Fibroblast of skin of scalp (primary cell): Measurements from ENCODE around the gene ALLC.

Source experiments
- DNase-seq: peaks from one replicate; pipeline ENCODE4 v3.0.0-alpha.2; 2013

The ALLC gene

DNA sequence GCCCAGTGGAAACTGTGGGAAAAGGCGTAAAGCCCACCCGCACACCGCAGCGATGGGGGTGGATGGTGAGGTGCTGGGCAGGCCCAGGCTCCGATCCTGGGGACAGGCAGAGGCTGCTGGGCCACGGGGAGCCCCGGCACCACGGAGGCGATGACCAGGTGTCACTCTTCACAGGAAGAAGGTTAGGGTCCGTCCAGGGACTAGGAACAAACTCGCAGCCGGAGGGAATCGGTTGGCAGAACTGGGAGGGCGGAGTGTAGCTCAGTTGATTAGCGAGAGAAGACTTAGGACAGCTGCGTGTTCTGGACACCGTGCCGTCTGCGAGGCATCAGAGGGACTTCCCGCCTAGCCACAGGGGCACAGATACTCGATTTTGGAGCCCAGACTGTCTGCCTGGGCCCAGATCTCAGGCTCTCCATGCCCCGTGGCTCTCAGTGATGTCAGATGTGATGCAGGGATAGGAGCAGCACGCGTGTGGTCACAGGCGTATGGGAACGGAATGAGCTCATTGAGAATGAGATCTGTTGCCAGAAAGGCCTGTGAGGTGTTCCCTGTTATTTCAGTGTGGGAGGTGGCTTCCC, 16.1 kb upstream of the ALLC start:
- no peak for DNase-seq

DNA sequence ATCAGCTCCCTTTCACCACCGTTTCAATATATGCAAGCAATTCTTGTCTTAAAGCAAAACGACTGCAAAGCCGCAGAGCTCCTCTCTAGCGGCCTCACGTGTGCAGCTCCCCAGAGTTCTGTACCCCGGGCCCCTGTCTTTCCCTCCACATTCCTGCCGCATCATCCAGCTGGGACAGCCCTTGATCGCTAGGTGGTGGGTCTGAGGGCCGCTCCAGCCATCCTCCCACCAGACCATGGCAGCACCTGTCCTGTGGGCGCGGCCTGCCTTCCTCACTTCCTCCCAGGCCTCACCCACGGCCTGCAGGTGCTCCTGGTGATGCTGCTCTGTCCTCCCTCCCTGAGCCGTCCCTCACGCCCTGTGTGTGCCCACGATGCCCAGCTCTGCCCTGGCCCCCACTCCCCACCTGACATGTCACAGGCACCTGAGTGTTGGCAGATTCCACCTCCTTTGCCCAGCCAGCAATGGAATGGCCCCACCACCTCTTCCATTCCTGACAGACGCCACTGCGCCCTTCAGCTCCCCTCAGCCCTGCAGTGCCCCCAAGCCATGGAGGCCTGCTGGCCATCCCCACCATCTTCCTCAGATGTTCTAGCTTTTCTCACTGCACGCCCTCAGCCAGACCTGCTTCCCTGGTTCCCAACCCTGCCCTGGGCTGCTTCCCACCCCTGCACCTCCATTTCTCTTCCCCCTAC, 15.3 kb upstream of the ALLC start:
- DNase-seq = no peak

GRCh38 chr2:3643371-3644245, 14.4 kb upstream of the ALLC start:
- no peak for DNase-seq

- DNase-seq = no peak
Measured at GRCh38 chr2:3644246-3644525, 13.8 kb upstream of the ALLC start.

DNA sequence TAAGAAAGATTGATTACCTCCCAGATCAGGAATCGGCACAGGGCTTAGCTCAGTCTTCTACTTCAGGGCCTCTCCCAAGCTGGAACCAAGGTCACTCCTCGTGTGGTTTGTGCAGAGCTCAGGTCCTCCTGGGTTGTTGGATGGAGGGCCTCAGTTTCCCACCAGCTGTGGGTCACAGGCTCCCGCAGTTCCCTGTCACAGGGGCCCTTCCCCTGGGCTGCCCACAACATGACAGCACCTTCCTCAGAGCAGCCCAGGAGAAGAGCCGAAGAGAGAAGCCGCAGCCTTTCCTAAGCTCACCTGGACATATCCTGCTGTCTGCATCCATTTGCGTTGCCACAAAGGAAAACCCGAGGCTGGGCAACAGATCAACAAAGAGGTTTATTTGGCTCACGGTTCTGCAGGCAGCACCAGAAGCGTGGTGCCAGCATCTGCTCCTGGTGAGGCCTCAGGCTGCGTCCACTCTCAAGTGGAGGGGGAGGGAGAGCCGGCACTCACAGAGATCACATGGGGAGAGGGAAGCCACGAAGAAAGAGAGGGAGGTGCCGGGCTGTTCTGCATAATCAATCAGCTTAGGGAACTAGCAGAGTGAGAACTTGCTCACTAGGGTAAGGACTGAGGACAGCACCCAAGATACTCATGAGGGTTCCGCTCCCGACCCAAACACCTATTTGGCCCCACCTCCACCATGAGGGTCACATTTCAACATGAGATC, 13.0 kb upstream of the ALLC start:
- no peak for DNase-seq

DNA sequence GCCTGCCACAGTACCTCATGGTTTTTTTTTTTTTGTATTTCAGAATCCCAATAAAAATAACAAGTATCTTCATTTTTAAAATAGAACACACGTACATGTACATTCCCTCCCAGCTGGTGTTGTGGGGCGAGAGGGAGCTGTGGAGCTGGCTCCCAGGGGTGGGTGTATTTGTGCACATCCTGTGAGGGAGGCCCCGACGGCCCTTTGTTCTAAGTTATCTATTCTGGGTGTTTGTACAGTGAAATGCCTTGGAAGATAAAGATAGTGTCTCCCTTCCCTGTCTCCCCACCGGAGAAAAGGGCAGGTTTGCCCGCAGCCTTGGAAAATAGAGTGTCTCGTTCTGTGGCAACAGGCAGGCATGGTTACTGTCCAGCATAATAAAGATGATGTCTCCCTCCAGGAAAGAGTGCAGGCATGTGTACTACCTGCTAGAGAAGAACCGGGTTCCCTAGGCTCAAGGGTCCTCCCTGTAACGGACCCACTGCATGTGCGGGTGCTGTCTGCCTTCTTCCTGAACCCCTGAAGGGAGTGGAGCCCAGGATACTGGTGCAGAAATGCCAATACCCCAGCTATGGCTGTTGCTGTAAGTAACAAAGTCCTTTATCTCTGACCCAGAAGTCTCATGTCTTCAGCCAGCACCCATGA, 12.1 kb upstream of the ALLC start:
- DNase-seq = no peak

- DNase-seq = no peak
Measured at GRCh38 chr2:3646446-3646845, 11.6 kb upstream of the ALLC start.

GRCh38 chr2:3647246-3647645, 10.8 kb upstream of the ALLC start:
- no peak for DNase-seq

GRCh38 chr2:3647831-3648651, 10.0 kb upstream of the ALLC start:
- DNase-seq = no peak

- DNase-seq = no peak
Measured at GRCh38 chr2:3648652-3649177, 9.3 kb upstream of the ALLC start.

DNA sequence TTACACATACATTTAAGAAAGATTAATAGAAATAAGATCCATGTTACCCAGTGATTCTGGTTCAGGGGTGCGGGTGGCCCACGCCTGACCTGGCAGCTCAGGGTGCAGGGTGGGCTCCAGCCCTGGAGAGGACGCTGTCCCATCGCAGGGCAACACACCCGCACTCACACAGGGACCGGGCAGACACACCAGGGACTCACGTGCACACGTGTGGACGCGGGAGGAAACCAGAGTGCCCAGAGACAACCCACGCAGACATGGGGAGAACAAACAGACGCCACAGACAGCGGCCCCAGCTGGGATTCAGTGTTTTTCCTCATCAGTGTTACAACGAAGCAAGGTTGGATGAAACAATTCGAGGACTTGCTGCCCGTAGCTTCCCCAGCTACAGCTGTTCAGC, 8.4 kb upstream of the ALLC start:
- no peak for DNase-seq

- DNase-seq = no peak
Measured at GRCh38 chr2:3650140-3650920, 7.7 kb upstream of the ALLC start.

DNA sequence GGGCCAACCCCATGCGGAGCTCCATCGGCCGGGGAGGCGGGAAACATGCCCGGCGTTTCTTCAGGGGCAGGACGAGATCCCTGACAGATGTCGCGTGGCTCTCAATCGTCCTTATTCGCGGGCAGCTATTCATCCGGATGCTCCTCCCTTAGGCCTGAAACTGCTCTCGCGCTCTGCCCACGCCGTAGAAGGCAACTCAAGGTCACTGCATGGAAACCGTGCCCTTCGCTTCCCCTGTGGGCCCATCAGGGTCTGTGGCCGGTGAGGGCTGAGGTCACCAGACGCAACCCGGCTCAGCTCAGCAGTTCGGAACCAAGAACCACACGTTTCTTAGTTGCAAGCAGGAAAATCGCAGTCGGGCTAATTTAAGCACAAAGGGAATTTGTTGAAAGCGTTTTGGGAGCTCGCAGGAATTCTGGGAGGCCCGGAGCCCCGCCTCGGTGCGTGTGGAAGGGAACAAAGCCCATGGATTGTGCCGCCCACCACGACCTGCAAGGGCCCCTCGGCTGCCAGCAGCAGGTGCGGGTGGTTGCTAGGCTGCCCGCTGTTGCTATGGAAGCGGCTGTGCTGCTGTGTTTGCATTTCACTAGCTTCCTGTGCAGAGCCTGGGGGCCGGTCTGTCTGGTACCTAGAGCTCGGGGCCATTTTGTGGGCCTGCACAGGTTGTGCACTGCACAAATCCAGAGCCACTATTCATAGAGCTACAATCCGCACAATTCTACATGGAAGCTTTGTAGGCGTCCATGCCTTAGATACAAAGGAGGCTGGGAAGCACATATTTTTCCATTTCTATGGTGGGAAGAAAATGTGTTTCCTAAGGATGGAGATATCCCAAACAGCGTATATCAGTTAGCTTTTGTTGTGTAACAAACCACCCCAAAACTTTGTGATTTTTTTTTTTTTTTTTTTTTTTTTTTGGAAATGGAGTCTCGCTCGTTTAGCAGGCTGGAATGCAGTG, 6.0 kb upstream of the ALLC start:
- no peak for DNase-seq

DNA sequence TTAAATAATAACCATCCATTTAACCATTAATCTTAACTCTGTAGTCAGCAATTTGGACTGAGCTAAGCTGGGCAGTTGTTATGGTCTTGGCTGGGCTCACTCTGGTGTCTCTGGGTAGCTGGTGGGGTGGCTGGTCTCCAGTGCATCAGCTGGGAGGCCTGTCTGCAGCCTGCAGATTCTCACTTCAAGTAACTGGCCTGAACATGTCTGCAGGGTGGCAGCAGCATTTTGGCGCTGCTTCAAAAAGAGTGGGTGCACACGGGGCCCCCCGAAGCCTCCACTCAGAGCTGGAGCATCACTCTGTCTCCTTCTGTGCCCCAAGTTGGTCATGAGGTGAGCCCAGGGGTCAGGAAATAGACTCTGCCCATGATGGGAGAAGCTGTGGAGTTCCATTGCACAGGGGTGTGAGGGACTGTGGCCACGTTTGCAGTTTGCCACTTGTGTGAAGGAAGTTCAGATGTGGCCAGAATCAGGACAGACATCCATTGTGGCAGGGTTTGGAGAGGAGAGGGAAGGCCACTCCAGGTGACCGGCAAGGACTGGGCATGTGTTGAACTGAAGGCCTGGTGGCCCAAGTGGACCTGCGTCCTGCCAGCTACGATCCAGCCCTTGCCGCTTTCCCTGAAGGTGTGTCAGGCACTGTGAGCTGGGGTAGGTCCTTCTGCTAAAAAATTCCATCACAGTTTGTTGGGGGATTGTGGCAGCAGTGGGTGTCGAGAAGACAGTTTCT, 4.9 kb upstream of the ALLC start:
- no peak for DNase-seq

DNA sequence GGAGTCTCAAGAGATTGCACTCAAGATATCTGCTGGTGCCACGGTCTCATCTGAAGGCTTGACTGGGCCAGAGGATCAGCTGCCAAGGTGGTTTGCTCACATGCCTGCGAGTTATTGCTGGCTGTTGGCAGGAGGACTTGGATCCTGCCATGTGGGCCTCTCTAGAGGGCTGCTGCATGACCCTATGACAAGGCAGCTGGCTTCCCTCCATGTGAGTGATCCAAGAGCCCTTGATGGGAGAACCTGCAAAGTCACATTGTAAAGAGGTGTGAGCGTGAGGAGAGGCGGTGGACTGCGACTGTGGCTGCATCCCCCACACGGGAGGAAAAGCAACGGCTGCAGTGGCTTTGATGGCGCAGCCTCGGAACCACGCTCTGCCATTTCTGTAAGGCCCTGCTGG, 4.0 kb upstream of the ALLC start:
- DNase-seq = no peak

DNA sequence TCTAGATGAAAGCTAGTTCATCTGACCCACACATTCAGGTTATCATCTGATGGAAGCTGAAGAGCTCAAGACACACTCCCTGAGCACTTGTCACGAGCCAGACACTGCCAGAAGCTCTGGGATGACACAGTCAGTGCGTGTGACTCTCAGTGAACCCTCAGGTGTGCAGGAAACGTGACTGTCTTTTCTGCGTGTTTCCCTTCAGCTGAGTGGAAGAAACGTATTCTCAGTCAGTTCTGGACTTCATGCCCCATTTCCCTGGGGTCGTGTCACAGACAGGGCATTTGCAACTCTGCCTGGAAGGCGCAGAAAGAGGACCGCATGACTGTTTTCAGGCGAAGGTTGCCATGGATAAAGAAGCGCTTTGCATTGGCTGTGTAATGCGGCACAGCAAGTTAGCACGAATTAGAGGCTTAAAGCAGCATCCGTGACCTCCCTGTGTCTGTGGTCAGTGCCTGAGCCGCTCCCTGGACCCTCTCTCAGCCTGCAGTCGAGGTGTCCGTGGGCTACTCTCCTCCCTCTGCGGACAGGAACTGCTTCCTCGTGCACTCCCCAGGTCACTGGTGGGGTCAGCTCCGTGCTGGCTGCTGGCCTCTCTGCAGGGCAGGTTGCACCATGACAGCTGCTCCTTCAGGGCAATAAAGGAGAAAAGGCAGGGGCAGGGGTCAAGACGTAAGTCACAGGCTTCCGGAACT, 3.3 kb upstream of the ALLC start:
- DNase-seq = no peak

DNA sequence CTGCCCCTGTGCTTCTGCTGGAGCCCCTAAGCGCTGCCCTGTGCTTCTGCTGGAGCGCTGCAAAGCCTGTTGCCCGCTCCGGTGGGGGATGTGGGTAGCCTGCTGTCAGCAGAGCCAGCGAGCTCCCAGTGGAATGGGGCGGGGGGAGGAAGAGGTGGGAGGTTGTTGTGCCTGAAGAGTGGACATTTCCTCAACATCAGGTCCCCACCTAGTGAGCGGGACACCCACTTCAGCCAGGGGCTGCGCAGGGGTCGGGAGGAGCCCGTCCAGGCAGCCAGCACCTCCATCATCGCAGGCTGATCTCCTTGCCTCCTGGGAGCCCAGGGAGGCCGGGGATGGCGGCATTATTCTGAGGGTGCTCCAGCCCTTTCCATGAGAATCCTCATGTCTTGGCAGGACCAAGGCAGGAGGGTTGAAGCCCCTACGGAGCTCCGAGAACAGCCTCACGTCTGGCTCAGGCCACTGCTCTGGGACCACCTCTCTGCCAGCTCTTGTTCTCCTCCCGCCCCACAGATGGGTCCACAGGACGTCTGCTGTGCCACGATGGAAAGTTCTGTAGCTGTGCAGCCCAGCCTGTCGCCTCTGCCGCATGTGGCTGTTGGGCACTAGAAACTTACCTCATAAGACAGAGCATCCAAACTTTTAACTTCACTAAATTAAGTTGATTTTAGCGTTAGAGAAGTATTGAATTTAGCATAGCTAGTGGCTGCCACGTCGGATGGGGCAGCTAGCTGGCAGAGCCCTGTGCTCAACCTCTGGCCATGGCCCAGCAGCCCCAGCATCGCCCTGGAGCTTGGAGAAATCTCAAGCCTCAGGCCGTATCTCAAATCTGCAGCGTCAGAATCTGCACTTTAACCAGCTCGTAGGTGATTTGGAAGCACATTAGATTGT, 1.9 kb upstream of the ALLC start:
- DNase-seq = no peak
